ACHN (cell line): ENCODE data around the gene TH.
"Not testable (repeated sequence)": the region's sequence is repeated elsewhere in the genome, so short reads cannot be mapped to it uniquely, and the experiment has no call there.

Experiments used
- DNase-seq: peaks from one replicate; pipeline ENCODE4 v3.0.0-alpha.2; 2015
- in situ Hi-C: cut with HindIII; loops from 2 replicates; pipeline ENCODE4 v1.10.0; 2017; ENCODE audit warnings: low sequenced_read_pairs, low pct_ligation_motif_present, low pct_unique_long_range_greater_than_20kb

The TH gene

DNA sequence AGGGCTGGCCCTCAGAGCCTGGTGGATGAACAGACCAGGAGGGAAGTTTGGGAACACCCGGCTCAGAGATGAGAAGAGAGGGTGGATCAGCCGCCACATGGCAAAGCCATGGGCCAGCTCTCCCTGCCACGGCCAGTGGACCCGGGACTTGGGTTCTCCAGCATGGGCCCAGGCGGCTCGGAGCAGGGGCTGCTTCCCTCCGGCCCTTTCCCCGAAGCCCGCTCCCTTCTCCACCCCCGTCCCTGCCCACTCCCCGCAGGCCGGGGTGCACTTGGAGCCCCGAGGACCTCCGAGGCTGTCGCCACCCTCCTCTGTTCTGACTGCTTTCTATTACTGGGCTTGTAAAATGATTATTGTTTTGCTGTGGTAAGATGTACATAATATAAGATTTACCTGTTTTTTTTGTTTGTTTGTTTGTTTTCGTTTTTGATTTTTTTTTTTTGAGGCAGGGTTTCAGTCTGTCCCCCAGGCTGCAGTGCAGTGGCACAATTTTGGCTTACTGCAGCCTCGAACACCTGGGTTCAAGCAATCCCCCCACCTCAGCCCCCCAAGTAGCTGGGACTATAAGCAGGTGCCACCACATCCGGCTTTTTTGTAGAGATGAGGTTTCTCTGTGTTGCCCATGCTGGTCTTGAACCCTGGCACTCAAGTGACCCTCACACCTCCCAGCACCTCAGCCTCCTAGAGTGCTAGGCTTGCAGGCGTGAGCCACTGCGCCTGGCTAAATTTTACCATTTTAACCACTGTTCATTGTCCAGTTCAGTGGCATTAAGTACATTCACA is 11.3 kb upstream of the TH start:
- in situ Hi-C loops: no loop called here
- no peak for DNase-seq

DNA sequence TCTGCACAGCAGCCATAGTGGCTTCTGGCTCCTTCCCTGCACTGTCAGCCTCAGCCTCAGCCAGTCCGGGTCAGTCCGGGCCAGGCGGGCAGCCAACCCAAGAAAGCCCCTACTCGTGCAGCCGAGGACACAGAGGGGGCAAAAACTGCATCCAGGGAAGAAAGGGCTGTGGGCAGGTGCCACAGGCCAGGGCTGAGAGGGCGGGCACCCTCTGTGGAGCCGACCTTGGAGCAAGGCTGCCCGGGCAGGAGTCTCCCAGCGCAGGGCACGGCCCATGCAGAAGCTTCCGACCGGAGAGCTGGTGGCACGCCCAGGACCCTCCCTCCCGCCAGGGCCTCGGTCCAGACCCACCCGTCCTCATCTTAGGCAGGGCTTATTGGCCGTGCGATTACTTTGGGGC is 10.5 kb upstream of the TH start:
- in situ Hi-C loops: no loop called here

GRCh38 chr11:2180789-2181370 is 9.3 kb upstream of the TH start:
- no peak for DNase-seq
- in situ Hi-C loops: no loop called here

More for the DNA sequence above, 10.5 kb upstream of the TH start:
- no peak for DNase-seq

DNA sequence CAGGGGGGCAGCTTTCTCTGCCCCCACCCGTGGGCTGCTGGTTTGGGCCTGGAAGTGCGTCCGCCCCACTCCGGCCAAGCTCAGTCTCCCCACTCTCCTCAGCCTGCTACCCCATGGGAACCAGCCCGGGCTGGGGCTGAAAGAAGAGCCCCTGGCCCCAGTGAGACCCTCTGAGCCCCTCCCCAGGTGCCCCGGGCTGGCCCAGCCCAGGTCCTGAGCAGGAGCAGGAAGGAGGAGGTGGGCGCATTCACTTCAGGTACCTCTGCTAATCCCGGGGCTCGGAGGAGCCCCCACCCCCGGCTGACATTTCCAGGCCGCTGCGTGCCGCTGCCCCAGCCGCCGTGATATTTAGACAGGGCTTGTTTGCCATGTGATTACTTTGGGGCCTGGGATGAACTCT is 8.7 kb upstream of the TH start:
- DNase-seq: no peak
- in situ Hi-C loops: no loop called here

DNA sequence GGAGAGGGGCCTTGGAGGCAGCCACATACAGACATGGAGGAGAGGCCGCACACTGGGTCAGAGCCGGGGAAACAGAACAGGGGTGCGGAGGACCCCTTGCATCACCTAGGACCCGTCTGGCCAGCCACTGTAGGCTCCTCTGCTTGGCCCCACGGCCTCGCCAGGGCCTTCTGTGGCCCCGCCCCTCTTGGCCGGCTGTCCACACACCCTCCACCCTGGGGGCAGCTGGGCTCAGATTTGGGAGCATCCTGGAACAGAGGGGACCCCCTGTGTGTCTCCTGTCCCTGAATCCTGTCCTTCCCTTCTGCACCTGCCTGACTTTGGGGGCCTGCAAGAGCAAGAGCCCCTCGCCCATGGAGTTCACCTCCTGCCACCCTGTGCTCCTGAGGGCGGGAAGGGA is 7.9 kb upstream of the TH start:
- in situ Hi-C loops: no loop called here

DNA sequence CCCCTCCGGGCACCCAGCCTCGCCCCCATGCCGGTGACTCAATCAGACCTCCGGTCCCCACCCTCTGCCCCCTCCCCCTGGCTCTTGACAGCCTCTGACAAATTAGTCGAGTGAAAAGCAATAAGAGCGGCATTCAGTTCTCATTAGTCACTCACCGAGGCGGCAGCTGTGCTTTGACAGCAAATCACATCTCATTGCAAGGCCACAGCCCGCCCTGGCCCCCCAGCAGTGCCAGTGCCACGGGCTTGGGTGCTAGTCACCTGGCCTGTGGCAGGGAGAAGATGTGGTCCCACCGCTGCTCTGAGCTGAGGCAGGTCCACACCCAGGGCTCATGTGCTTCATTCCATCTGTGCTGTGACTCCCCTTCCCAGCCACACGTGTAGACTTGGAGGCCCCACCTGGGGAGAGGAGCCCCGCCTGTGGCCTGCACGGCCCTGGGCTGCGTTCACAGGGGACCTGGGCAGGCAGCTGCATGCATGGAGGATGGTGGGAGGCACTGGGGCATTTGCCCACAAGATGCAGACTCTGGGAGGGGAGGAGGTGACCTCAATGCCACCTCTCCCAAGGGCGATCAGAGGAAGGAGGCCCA is 7.4 kb upstream of the TH start:
- peak; percentile 57 for DNase-seq
- in situ Hi-C loops: no loop called here

More for the DNA sequence above, 7.9 kb upstream of the TH start:
- DNase-seq: no peak

DNA sequence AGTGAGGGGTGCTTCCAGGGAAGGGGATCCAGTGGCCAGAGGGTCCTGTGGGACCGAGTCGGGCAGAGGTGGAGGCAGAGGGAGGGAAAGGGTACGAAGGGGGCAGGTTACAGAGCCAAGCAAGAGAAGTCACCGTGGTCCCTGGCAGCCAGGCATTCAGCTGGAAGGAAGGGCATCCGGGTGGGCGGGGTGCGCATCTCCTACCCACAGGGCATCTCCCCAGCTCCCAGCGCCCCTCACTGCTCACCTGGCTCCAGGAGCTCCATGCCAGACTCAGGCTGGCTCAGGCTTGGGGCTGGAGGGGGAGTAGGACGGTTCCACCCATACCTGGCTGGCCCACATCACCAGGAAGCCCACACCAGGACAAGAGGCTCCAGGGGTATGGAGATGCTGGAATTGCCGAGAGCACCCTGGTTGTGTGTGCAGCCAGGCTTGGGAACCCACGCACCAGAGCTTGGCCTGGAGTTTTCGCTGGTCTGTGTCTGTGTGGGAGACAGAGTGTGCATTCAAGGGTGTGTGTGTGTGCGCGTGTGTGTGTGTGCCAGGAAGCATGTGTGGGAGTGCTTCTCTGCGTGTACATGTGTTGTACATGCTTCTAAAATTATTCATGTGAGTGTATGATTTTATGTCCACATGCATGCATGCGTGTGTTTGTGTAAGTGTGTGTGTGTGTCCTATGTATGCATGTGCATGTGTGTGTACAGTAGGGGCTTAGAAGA is 6.6 kb upstream of the TH start:
- DNase-seq, in situ Hi-C loops: not testable (repeated sequence)

- DNase-seq: no peak
- in situ Hi-C loops: no loop called here
Observed at GRCh38 chr11:2177076-2177475, 5.5 kb upstream of the TH start.

GRCh38 chr11:2176389-2176900 is 4.8 kb upstream of the TH start:
- DNase-seq: no peak
- in situ Hi-C loops: no loop called here

- DNase-seq: peak; percentile 21
- in situ Hi-C loops: no loop called here
Observed at GRCh38 chr11:2175659-2176058, 4.0 kb upstream of the TH start.

GRCh38 chr11:2174361-2174760 is 2.7 kb upstream of the TH start:
- DNase-seq: no peak
- in situ Hi-C loops: no loop called here

DNA sequence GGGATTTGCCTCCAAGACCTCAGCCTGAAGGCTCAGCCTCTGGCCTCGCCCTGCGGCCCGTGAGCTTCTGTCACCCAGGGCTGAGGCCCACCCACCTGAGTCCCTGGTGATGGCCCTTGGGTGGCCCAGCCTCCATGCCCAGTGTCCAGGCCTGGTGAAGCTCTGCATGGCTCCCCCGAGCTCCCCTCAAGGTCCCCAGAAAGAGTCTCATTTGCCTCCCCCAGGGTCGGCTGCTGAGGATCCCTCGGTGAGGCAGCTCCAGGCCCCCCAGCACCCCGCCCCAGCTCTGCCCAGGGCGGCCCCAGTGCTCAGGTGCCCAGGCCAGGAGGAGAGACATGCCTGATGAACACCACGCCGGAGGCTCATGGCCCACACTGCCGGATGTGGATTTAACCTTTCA is 2.1 kb upstream of the TH start:
- DNase-seq: no peak
- in situ Hi-C loops: no loop called here

DNA sequence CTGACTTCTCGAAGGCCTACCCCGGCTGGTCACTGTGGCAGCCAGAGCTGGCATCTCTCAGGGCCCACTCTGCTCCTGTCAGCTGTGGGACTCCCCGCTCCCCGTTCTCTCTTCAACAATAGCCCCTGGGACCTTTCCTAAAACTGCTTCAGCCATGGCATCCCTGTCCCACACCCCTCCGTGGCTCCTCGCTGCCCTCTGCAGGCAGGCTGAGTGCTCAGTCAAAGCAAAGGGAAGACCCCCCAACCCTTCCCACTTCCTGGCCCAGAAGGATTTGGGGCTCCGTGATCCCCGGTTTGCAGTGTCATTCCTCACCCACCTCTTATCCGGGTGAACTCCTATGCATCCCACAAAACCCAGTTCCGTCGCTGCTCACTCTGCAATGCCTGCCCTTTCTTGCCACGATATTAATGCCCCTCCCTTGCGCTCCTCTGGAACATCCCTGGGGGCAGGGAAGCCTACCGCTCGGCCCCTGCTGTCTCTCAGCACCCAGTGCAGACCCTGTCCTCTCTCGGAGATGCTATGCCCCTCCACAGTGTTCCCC is 1.6 kb upstream of the TH start:
- in situ Hi-C loops: no loop called here
- DNase-seq: no peak

DNA sequence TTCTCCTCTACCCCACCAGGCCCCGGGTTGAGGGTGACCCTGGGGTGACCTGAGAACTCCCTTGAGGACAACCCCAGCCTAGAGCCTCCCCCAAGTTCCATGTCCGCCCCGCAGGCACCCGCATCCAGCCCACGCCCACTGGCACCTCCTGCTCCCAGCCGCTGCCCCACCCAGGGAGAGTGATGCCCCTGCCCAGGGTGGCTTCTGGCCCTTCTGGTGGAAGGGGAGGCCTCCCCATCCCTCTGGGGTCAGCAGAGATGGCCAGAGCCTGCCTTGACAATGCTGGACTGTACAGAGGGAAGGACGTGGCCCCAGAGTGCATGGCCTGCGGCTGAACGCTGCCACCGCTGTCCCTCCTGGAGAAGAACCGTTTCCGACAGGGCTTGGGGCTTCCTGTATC is 1.1 kb upstream of the TH start:
- DNase-seq: no peak
- in situ Hi-C loops: no loop called here

DNA sequence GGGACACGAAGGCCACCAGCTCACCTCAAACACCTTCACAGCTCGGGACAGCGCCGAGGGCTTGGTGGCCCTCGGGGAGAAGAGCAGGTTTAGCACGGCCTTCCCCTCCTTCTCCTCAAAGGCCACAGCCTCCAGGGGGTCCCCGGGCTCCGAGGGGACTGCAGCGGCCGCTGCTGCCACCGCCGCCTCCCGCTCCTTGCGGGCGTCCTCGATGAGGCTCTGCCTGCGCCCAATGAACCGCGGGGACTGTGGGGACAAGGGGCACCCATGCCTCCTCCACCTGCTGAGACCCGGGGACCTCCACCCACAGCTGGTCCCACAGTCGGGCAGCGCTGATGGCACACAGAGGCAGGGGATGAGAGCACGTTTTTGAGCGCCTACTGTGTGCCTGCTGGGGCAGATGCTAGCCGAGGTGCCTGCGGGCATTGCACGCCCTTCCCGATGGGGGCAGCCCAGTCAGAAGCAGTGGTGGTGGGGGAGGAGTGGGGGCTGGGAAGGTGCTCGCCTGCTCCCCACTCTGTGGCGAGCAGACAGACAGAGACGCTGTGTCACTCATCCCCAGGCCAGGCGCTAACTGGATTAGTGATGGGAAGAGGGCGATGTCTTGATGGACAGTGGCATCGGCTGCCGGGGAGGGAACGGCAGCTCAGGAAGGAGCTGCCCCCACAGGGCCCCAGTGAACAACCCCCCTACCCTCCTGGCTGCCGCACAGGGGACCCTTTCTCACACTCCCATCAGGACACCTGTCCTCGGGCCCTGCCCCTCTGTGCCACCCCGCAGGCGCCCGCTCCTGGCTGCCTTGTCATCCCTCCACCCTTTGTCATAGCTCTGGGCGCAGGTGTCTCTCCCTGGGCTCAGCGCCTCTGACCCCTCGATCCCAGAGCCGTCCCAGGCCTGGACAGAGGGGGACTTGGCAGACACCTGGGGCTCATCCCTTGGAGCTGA is 1.7 kb downstream of the TH start:
- DNase-seq: no peak
- in situ Hi-C loops: no loop called here

GRCh38 chr11:2169005-2169378 is 2.6 kb downstream of the TH start:
- DNase-seq: no peak
- in situ Hi-C loops: no loop called here

DNA sequence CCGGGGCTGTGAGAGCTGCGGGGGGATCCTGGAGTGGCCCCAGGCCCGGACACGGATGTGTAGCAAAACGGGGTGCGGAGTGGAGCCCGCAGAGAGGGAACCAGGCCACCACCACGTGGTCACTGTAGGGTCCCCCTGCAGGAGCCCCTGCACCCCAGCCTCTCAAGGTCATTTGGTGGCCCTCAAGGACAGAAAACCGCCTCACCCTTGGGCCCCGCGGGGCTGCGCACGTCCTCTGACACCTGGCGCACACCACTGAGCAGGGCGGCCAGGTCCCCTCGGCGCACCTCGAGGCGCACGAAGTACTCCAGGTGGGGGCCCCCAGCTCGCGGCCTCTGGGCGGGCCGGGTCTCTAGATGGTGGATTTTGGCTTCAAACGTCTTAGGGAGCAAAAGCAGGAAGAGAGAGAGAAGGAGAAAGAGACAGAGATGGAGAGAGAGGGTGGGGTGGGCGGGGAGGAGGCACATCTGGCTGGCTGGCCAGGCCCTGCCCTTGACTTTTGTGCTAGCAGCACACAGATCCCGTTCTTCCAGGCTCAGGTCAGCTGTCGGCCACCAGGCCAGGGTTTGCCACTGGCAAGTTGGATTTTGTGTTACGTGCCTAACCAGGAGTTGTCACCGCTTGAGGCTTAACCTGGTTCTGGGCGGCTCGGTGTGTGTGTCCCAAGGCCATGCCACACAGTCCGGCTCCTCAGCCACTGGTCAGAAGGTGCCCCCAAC is 3.2 kb downstream of the TH start:
- no peak for DNase-seq

More for the DNA sequence above, 3.2 kb downstream of the TH start:
- in situ Hi-C loops: no loop called here
